ENCODE measurements around the gene NACAD.
"Not testable (repeated sequence)": the region's sequence is repeated elsewhere in the genome, so short reads cannot be mapped to it uniquely, and the experiment has no call there.

Gene NACAD

DNA sequence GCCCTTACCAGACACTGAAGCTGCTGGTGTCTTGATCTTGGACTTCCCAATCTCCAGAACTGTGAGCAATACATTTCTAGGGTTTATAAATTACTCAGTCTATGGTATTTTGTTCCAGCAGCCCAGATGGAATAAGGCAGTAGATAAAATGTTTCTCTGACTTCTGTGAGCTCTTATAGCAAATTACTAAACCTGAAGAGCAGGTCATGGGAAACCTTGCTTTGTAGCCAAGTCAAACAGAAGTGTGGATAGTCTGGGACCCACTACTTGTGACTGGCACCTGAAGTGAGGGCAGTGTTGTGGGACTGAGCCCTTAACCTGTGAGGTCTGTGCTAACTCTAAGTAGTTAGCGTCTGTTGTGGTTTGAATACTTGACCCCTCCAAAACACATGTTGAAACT, 27.3 kb upstream of the NACAD start:
- DNase-seq, result no peak

DNA sequence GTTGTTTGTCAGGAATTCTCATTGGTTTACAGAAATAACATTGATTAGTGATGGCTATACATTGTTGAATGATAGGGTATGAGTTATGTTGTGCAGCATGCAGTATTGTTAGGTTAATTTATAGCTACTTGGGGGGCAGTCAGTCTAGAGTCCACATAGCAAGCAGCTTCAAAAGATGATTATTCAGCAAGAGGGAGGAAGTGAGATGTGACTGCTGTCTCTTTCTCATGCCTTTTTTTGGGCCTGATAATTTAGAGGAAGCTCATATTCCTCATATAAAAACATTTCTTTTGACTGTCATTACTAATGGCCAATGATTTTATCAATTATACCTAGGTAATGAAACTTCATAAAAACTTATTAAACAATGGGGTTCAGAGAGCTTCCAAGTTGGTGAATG, 26.2 kb upstream of the NACAD start:
- DNase-seq, result no peak

DNA sequence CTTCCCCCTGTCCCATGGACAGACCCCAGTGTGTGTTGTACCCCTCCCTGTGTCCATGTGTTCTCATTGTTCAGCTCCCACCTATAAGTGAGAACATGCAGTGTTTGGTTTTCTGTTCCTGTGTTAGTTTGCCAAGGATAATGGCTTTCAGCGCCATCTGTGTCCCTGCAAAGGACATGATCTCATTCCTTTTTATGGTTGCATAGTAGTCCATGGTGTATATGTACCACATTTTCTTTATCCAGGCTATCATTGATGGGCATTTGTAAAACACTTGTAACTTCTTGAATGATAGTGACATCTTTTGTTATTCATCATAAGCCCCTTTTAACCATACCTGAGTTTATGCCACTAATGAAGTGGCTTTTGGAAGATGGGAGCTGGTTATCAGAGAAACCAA, 25.5 kb upstream of the NACAD start:
- DNase-seq, result not testable (repeated sequence)

DNA sequence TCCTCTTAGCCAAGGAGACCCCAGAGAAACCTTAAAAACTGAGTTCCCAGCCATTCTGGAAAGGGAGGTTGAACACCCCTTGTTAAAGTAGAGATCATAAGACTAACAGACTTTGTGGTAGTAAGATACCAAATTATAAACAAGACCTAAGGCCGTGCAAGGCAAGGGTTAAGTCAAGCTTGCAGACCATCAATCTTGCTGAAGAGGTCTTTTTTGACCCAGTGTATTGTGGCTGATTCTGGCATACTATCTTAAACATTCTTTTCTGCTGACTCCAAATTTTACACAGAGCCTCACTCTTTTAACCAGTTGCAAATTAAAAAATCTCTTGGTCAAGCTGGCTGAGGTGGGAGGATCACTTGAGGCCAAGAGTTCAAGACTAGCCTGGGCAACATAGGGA, 23.9 kb upstream of the NACAD start:
- no peak for DNase-seq

DNA sequence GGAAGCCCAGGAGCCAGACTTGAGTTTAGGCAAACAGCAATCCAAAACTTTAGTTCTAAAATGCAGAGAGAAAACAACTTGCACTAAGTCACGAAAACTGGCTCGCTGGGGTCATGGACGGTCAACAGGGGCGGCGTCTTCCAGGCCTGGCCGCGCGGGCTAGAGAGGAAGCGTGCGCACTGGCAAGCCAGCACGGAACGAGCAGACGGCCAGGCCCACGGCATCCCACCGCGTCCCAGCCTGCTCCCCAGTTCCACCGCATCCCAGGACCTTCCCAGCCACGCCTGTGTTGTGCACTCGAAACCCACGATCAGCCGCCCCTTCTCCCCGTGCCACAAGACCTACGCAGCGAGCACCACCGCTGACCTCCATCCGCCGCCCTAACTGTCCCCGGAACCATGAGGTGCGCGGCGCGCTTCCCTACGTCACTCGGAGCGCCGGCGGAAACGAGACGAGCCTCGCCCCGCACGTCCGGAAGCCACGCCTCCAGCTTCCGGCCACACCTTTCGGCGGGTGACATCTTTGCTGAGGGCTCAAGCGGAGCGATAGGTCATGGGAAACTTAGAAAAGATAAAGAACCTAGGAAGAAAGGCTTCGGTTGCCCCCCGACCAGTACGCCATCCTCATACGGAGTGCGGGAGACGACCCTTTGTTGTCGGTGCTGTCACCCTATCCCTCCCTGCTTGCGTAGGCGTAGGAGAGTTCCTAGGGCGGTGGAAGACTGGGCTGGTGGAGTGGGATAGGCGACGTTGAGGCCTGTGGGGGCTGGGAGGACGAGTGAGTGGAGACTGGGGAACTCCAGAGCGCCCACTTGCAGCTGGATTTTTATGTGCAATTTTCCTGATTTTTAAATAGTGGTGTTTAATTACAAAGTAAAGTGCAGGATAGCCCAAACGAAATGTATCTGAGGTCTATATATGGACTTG, 22.8 kb upstream of the NACAD start, which contains the start of gene TBRG4:
TBRG4 (minus strand) TSS at position 400 of the 926 bp plus-strand sequence. CDS start 2,460 bp downstream, outside the sequence.
- DNase-seq, result peak; percentile 91 to 94

DNA sequence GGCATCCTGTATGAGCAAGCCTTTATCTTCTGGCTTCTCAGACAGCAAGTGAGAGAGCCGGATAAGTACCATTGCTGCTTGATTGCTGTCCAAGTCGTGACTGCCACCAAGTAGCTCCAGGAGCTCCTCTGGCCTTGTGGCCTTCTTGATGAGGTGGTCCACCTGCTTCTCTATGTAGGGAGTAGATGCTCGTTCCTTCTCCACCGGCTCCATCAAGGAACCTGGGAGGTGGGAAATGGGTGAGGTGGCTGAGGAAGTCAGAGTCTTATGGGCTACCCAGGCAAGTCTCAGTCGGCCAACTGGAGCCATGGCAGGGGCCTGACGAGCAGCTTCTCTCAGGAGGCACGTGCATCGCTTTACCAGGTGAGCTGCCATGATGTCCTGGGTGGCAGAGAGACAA, 20.1 kb upstream of the NACAD start:
- no peak for DNase-seq

DNA sequence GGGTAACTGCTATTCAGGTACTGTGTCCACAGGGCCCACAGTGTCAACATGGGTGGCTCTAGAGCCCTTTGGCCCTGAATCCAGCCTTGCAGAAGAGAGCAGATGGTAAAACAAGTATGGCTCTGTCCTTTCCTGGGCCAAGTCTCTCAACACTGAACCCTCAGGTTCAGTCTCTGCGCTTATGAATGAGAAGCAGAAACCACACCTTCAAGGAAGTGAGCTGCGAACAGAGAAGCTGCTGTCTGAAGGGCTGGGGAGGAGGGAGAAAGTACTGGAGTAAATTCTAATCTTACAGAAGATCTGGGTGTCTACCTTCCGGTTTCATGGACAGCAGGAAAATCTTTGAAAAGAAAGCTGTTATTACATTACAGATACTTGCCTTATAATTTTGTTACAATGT, 18.6 kb upstream of the NACAD start:
- DNase-seq, result no peak

DNA sequence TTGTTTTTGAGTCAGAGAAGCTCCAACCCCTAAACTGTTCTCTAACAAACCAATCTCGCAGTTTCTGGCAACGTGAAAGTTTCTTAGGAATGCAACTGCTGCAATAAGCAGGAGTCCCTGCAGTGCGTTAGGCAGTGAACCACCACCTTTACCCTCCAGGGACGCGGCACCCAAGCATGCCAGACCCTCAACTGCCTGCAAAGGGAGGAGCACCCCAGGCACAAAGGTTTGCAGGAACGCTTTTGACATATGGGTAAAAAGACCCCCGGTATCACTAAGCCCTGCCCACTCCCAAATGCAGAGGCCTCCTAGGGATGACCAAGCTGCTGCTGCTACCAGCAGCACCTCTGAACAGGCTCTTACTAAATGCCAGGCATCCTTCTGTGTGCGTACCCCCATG, 18.1 kb upstream of the NACAD start:
- DNase-seq, result no peak

DNA sequence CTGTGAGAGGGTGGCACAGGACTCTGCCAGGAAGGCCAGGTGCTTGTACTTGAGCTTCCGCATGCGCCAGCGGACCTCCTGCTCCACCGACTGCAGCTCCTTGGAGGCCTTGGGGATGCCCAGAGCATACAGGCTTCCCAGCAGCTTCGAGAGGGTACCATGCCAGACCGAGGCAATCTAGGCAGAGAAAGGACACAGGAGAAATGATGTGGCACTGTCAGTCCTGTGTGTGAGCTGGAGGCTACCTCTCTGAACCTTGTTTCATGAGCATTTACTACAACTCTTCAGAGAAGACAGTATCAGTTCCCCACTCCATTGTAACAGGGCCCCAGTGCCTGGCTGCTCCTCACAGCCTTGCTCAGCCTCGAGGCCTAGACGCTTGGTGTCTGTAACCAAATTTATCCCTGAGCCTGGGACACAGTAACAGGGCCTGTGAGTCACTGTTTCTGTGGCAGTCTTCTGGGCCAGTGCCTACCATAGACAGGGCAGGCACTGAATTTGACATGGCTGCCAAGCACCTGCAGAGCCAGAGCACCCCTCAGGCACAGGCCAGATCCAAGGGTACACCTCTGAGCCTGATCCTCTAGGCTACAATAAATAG, 16.9 kb upstream of the NACAD start:
- no peak for DNase-seq

DNA sequence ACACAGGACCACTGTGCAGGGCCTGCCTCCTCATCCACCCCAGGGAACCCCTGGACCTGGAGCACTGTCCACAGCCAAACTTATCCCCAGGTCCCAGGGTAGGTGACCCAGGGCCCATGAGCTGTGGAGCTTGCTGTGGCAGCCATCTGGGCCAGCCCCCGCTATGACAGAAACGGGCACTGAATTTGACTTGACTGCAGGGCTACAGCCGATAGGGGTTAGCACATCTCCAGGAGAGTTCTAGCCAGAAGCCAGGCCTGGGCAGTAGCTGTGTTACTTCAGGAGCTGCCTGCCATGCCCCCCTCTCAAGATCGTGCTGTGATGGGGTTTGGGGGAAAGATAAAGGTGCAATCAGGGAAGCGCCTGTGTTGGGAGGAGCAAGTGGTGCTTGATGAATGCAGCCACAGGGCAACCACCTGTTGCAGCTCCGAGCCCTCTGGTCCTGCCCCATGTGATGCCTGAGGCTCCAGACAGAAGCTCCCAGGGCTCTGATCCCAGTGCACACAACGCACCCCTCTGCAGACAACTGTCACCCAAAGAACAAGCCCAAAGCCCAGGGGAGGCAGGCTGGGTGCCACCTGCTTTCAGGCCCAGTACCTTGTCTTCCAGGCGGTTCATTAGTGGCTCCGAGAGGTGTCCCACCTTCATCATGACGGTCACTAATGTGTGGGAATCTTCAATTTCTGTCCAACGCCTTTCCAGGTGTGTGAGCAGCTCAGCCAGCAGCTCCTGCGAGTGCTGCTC, 16.2 kb upstream of the NACAD start:
- DNase-seq, result no peak

DNA sequence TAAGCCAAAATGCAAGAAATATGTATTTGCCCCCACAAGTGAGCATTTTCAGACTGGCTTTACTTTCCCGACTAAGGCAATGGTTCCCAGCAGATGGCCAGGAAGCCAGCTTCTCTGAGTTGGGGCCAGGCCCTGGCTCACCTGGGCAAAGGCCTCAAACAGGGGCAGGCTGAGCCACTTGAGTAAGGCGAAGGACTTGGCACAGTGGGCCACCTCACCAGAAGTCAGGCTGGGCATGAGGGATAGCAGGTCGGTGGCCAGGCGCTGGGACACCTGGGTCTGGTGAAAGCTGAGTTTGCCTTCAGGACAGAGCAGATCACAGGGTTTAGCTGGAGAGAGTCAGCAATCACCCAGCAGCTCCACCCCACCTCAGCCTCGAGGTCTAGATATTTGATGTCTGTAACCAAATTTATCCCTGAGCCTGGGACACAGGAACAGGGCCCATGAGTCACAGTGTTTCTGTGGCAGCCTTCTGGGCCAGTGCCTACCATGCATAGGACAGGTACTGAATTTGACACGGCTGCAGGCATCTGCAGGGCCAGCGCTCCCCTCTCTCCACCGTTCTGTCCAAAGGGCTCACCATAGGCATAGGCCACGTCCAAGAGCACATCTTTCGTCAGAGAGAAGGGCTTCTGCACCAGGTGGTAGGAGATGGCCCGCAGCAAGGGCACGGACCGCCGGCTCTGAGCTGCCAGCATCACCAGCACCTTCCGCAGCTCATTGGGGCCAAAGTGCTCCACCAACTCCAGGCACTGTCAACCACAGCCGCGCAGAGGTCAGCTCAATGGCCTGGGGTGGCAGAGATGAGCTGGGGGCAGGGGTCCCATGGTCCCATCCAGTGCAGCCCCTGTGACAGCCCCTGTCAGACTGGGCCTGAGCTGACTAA, 15.4 kb upstream of the NACAD start:
- DNase-seq, result no peak

DNA sequence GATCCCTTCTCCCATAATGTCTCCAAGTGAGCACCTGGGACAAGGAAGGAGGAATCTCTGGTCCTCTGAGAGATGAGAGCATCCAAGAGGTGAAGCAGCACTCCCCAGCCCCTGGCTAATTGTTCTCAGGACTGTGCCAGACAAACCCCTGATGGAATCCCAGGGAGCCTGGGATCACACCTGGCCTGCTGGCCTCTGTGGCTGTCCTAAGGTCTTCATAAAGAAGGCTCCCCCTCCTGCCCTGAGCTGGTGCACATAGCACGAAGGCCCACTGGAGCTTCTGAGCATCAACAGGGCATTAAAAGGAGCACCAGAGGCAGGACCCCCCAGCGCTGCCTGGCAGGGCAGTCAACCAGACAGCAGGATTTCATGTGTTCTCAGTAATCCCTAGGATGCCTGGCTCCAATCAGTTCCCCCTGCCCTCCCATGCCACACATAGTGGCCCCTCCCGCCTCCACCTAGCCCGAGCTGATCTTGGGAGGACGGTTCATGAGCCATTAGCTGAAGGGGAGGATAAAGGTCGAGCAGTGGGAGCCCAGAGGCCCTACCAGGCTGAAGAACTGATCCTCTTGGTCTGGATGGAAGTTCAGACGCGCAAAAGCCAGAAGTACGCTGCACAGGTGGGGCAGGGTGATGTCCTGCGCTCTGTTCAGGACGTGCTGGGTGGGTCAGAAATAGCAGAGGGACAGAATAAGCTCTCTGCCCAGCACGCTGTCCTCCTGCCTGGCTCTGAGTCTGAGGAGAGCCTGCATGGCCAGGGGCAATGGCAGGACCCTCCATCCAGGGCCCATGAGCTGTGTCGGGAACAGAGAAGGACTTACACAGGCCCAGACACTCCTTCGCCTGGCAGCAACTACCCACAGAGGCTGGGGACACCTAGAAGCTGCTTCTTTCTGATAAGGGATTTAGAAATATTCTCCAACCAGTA, 14.3 kb upstream of the NACAD start:
- DNase-seq, result no peak

DNA sequence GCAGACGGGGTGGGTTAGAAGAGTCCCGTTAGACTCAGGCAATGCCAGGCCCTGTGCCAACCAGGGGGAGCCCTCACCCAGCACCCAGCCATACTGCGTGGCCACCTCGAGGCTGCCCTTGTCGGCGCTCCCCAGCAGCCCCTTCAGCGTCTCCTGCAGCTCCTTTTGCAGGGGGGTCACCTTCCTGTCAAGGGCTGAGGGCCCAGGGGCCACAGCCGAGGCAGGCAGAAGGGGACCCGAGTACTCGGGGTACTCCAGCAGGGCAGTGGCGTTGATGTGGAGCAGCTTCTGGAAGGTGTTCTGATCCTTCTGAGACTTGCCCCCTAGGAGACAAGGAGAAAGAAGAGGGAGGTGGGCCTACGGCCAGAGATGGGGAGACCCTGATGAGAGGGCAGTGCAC, 13.0 kb upstream of the NACAD start:
- DNase-seq, result no peak

DNA sequence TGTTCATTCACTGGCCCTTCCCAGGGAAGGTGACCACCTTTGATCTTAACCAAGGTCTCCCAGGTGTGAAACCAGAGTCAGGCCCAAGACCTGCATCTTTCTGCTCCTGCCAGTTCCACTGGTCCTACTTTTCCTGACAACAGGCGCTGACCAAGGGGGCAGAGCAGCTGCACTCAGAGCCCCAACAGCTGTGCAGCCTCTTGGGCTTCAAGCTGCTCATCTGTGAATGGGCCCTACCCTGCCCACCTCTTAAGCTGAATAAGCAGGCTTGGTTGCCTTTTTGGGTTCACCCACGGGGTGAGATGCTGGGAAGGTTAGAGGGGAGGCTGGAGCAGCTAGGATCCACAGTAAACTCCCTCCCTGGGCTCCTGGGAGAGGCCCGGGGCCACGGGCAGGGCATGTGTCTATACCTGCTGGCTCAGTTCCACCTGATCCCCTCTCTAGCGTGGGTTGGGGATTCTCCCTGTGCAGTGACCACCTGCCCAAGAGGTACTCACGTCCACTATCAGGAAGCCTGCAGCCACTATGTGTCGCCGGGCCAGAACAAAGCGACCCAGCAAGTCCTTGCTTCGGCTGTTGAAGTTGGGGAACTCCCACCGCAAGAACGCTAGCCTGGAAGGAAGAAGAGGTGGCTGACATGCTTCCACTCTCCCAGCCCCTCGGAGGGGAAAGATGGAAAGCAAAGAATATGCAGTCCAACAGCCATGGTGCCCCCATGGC, 12.2 kb upstream of the NACAD start:
- no peak for DNase-seq

DNA sequence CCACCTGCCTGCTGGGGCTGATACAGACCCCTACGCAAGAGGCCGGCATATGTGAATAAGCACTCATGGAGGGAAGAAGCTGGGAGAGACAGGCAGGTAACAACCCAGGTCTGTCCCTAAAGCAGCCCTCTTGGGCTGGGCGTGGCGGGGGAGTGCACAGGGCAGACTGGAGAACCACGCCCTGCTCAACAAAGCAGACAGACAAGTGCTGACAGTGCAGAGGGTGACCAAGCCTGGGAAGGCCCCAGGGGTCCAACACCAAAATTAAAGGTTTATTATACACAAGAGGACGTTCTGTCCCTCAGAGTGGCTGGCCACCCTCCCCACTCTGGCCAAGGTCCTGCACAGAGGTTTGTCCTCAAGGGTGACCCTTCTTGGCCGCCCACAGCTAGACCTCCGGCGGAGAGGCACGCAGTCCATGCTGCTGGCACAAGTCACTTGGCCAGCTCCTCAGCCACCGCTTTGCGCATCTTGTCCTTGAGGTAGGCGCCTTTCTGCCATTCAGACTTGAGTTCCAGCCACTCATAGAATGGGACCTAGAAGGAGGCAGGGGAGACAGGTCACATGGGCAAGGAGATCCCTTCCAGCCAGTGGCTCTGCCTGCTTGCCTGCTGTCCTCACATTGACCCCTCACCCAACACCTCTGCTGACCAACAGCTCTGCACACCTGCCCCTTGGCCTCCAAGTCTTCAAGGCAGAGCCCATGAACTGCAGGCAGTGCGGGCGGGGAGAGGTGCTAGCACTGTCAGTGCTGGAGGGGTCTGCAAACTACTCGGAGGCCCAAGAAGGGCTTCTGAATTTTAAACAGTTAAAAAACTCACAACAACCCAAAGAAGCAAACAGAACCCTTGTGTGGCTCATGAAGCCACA, 11.4 kb upstream of the NACAD start:
- DNase-seq, result no peak

DNA sequence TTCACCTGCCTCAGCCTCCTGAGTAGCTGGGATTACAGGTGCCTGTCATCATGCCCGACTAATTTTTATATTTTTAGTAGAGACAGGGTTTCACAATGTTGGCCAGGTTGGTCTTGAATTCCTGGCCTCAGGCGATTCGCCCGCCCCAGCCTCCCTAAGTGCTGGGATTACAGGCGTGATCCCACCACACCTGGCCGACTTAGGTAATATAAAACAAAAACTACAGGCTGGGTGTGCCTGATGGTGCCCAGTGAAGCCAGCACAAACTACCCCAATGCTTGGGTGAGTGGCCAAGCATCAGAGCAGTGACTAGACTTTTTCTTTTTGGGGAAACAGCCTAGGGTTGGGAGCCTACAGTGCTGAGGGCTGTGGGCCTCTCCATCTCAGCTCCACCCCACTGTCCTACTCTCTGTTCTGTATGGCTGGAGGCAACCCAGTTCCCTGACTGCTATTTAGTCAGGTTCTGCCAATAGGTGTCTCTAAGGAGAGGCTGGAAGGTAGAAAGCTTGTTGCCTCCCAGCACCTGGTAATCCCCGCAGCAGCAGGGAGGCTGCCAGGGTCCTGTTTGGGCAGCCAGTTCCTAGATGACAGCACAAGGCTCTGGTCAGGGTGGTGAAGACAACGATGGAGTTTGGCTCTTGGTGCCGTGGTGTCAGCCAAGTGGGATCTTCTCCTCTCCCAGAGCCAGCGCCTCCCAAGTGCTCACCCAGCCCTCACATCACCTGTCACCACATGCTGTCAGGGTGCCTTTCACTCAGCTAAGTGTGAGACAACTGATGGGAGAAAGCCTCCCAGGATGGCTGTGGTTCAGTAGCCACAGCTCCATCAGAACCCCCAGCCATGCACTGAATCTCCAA, 10.4 kb upstream of the NACAD start:
- no peak for DNase-seq

DNA sequence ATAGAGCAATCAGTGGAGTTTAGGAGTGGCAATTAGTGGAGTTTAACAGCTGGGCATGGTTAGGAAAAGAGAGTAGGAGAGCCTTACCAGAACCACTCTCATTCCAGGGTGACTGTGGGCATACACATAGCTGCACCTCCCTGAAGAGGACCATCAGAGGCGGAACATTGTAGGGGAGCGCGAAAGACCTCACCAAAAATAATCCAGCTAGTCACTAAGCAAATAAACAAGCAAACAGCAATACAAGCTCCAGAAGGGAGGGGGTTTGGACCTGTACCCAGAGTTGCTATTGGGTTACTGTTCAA, 4.1 kb upstream of the NACAD start:
- no peak for DNase-seq

DNA sequence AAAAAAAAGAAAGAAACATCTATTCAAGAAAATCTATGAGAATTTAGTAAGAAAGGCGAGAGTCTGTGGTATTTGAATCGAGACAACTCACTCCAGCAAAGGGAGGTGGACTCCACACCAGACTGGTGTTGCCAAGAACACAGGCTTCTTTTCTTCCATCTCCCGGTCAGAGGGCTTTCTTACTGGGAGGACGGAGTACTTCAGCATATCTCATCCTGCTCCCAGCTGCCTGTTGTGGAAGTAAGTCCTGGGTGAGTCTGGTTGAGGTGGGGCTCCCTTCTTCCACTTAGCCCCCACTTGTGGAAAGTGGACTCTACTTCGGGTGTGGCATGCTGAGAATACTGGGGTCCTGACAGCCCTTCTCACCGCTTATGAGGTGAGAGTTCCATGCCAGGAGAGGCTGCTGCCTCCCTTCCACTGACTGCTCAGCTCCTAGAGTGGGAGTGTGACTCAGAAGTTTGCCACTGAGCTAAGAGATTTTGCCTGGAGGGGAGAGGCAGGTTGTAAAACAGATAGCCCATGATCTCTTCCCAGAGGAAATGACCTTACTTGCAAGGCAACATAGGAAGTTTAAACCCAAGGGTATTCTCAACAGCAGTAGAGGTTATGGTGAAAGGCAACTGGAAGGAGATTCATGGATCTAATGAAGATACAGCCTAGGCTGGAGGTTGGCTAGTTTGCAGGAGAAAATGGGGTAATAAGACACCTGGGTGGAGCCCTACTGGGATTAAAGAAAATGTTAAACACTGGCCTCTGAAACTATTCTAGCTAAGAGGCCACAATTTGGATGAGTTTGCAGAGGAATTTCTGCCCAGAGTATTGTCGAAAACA, 3.5 kb upstream of the NACAD start:
- no peak for DNase-seq

Data from stimulated activated CD4-positive, alpha-beta T cell treated with anti-CD3 and anti-CD28 coated beads, Interleukin-2, amount 100 ng/mL, for 48 hours (primary cell).